GM12892 (cell line): ENCODE data around the gene IL18BP.

Source experiments
- POLR2A ChIP-seq: IDR thresholded peaks from 2 replicates; pipeline ENCODE4 v1.6.1; 2011; ENCODE audit warnings: low read depth, low read length, control low read depth
- POLR2AphosphoS5 ChIP-seq: IDR thresholded peaks from 2 replicates; pipeline ENCODE4 v1.6.1; 2011; ENCODE audit warnings: low read depth, low read length, control low read depth

DNA sequence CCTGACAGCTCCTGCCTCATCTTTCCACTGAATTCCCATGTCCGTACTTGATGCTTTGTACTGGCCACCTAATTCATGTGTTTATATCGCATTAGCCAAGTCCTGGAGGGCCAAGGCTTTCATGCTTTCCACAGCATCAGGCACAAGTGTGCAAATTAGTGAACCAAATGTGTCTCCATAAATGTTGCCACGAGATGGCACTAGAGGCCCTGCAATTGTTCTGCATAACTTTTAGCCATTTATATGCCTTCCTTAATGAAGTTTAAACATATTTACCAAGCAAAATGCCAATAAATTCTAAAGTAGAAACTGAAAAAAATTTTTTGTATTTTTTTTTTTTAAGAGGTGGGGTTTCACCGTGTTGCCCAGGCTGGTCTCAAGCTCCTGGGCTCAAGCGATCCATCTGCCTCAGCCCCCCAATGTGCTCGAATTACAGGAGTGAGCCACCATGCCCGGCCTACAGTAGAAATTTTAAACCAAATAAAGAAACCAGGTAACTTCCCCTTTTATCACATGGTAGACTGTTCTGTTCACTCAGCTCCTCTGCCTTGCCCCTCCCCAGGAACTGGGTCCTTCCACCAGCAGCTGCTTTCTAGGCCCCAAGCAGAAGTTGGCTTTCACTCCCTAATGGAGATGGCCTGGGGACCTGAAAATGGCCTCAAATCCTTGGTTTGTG is 20.8 kb upstream of the IL18BP start:
- TF ChIP-seq POLR2AphosphoS5 (no peak), POLR2A (no peak)
